Daoy (cell line): ENCODE measurements around the gene WIPF3. TPM values are rescaled to one million over a fixed set of nuclear protein-coding genes. Genes with fewer than 3 reads are reported as not detected.

Source experiments
- DNase-seq: peaks from one replicate; pipeline ENCODE4 v3.0.0-alpha.2; 2015; ENCODE audit warnings: low read depth
- total RNA-seq: library from RNA; depleted of rRNA; stranded (reverse); fragments of >200 nt; shearing (Covaris generic); gene quantifications from 2 replicates; pipeline ENCODE4 v1.2.3, GENCODE V29; 2014

The WIPF3 gene
- total RNA-seq, 1 experiment from 2014 or later: not detected

DNA sequence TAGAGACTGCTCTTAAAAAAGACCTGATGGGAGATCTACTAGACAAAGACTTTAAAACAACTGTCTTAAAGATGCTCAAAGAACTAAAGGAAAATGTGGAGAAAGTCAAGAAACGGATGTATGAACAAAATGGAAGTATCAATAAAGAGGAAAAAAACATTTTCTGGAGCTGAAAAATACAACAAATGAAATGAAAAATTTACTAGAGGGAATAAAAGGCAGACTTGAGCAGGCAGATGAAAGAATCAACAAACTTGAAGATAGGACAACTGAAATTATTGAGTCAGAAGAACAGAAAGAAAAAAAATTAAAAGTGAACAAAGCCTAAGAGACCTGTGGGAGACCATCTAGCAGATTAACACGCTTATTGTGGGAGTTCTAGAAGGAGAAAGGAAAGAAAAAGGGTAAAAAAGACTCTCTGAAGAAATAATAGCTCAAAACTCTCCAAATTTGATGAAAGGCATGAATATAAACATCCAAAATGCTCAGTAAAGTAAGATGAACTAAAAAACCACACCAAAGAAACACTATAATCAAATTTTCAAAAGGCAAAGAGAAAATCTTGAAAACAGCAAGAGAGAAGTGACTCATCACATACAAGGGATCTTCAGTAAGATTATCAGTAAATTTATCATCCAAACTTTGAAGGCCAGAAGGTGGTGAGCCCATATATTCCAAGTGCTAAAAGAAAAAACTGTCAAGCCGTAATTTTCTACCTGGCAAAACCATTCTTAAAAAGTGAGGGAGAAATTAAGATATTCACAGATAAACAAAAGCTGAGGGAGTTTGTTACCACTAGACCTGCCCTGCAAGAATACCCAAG is 100.1 kb downstream of the WIPF3 start:
- no peak for DNase-seq

DNA sequence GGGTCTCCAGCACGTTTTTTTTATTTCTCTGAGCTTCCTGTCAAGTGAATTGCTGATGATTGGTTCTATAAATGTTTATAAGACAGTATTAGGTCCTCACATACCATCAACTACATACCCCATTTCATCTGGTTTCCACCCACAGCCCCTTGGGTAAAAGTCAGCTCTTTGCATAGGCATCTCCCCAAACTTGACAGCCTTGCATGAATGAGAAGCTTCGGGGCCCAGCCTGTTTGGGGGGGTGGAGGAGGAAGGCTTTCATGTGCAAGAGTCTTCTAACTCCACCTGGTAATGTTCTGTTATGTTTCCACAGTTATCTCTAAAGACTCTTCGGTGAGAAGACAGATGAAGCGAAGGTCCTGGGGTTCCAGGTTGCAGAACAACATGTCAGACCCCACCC is 107.9 kb downstream of the WIPF3 start:
- no peak for DNase-seq

DNA sequence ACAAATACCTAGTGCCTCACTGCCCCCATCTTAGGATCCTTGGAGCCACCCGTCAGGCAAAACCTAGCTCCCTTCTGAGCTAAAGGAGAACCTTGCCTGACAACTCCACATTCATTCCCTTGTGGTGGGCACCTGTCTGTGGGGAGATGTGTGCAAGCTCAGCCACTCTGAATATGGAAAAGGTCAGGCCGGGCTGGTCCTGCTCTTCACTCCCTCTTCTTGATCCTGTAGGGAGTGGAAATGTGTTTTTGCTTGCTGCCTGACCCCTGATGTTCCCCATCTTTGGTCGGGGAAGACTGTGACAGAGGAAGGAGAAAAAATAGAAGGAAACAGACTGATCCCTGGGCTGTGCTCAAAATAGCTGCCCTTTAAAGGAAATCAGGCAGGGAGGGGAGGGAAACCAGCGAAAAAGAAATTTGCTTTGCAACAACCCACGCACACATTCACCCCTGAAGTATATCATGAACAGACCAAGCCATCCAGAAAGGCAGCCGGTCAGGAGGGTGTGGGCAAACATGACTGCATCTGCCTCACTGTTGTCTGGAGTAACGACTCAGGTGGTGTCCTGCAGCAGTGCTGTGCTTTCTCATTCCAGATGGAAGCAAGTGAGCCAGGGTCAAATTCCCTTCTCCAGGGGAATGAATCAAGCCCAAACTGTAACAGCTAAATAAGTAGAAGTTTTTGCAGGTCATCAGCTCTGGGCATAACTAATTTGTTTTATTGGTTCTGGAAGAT is 109.3 kb downstream of the WIPF3 start:
- DNase-seq: no peak

DNA sequence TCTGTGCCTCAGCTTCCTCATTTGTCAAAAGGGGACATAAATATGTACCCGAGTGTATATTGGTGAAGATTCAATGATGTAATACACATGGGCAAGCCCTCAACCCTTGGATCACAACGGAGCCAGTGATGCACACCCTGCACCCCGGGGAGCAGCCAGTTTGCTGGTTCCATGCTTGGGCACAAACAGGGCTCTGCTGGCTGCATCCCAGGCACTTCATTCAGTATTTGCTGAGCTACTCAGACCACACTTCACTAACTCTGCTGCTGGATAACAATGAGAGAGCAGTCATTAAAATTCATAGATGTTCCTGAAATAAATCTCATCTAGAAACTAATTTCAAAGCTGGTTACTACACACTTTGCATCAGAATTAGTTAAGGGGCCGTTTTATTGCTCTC is 111.3 kb downstream of the WIPF3 start:
- DNase-seq: no peak

DNA sequence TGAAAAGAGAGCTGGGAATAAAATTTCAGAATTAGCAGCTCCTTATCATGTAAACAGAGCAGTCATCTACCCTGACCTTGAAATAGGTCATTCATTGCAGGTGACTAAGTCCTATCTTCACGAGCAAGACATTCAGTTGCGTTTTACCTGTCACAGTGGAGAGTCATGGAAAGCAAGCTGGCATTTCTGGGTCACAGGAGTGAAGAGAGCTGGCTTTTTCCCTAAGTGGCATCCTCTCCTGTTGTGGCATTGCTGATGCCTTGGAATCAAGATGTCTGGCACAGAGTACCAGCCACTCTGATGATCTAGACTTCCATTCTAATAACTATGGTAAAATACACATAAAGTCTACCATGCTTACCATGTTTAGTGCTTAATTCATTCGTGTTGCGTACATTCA is 112.5 kb downstream of the WIPF3 start:
- no peak for DNase-seq

- no peak for DNase-seq
Measured at GRCh38 chr7:29919790-29920189, 113.5 kb downstream of the WIPF3 start.

DNA sequence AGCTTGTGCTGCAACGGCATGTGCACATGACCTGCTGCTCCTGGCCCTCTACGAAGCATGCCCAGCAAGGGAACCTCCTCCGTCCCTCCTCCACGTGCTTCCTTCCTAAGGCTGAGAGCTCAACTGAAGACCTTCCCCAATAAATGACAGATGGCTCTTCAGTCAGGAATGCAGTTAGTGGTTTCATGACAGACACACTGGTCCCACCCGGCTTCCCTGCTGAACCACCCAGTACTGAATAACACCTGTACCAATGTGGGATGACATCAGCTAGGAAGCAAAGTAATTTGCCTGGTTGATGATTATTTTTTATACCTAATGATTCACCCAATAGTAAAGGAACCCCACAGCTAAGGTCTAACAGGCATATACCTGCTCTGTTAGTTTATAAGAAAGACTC is 114.2 kb downstream of the WIPF3 start:
- DNase-seq: no peak

DNA sequence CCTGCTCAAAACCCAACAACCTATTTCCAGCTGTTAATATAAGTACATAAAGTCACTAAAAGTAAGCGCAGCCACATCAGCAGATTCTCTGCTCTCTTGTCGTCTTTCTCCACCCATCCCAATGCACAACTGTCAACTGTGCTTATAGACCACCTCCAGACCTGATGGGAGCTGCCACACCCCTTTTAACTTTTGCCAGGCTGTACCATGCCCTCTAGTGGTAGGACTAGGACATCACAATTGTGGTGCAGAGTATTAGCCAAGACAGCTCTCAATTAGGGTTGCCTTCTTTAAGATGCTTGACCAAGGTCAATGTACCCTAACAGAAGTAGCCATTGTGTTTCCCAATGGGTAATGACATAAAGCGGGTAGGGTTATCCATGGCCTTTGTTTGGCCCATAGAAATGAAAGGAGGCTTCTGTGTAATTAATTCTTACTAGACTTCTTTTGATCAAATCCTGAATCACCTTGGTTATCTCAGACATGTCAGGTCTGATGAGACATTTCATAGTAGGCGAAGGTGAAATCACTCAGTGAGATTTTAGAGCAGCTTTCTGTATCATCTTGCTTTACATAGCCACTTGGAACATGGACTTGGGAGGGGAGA is 115.2 kb downstream of the WIPF3 start:
- DNase-seq: peak; percentile 77

DNA sequence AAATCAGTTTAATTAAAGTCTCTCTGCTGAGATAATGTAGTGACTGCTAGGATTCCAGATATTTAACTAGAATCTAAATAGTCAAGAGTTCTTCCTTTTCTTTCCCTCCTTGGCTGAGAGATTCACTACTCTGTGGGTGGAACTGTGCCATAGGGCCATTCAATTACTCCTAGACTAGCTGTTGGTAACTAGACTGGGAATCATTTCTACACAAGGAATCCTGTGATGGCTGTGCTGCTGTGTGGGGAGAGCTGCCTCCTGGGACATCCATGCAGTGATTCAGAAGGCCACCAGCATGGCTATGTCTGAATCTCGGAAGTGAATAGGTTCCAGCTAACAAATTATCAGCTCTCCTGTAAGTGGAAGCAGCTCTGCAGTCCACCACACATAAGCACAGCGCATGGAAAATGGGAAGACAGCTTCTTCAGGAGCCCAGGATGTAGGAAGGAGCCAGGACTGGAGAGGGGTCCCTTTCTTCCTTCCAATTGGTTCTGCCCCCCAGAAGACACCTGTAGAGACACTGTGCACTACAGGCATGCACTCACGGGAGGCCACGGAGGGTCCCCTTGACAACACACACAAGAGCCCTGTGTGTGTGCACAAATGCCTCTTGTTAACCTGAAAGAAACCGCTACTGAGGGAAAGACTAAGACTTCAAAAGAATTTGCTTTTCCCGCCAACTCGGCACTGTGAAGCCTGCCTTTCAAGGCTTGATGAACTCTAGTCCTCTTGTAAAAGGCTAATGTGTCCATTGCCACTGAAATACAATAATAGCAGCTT is 116.8 kb downstream of the WIPF3 start:
- no peak for DNase-seq

DNA sequence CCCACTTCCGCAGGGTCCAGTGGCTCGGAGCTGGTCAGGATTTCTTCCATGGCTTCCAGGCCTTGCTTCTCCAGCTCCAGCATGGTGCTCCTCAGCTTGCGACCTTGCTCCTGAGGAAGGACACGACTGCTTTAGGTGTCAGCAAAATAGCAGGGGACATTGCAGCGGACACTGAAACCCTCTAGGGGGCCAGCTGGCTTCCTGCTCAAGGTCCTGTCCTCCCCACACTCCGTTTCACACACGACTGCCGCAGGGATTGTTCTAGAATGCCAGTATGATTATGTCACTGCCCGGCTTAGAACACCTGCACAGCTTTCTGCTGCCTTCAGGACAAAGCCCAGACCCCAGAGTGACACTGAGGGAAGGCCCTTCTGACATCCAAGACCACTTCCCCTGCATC is 117.7 kb downstream of the WIPF3 start:
- no peak for DNase-seq

DNA sequence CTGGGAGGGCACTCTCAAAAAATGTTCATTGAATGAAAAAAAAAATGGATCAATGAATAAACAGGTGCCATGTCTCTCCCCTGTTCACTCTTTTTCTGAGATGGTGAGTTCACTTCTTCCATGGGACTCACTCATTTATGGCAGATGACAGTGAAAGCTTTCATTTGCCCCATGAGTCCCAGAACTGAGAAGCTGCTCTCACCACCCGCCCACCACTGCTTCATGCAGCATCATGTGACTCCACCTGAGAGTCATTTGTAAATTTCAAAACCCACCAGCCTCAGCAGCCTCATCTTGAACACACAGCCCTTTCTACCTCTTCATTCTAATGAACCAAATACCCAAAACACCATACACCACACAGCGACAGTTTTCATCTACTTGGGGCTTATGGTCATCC is 118.4 kb downstream of the WIPF3 start:
- DNase-seq: no peak

- no peak for DNase-seq
Measured at GRCh38 chr7:29926216-29926615, 119.9 kb downstream of the WIPF3 start.

- no peak for DNase-seq
Measured at GRCh38 chr7:29926741-29927140, 120.4 kb downstream of the WIPF3 start.

DNA sequence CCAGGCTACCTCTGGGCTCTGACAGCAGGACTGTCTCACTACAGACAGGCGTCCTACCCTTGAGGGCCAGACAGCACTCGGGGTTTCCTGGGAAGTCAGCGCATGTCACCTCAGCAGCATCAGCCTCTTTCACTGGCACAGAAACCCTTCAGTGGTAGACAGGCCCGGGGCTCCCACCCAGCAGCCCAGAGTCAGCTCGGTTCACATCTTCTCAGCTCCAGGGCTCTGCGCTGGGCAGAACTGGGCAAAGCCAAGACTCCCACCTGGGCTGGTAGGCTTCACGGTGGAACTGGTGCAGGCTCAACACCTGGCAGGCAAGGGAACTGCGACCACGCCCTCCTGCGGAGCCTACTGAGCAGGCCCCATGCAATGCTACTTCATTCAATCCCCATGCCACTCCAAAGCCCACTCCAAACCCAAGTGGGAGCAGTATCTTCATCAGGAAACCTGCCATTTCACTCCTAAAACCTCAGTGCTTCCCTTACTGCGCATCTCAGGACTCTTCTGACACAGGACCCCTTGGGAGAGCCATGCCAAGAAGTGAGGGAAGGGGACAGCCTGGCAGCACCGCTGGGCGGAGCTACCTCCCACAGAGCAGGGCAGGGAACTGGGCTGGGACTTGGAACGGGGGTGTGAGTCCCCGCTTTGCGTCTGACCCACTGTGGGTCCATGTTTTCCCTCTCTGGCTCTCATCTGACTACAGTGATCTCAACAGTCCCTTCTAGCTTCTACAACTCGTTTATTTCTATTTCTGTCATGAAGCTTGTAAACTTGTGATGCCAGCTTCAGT is 122.9 kb downstream of the WIPF3 start:
- DNase-seq: no peak

DNA sequence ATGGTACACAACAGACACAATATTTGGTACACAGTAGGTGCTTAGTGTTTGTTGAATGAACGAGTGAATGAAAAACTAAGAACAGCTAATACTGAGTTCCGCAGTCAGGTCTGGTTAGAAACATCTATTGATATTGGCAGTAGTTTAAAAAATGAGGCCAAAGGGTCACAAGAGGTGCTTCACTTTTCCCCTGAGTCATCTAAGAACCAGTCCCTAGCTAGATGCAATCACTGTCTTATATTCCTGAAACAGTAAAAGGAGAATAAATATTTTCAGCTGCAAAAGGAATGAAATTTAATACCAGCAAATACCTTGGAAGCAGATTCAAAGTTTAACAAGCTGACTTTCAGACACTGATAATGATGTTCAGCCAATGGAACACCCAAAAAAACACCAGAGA is 128.8 kb downstream of the WIPF3 start:
- DNase-seq: no peak

GRCh38 chr7:29937132-29937531 is 130.8 kb downstream of the WIPF3 start:
- DNase-seq: no peak

- DNase-seq: no peak
Measured at GRCh38 chr7:29940199-29940598, 133.9 kb downstream of the WIPF3 start.

DNA sequence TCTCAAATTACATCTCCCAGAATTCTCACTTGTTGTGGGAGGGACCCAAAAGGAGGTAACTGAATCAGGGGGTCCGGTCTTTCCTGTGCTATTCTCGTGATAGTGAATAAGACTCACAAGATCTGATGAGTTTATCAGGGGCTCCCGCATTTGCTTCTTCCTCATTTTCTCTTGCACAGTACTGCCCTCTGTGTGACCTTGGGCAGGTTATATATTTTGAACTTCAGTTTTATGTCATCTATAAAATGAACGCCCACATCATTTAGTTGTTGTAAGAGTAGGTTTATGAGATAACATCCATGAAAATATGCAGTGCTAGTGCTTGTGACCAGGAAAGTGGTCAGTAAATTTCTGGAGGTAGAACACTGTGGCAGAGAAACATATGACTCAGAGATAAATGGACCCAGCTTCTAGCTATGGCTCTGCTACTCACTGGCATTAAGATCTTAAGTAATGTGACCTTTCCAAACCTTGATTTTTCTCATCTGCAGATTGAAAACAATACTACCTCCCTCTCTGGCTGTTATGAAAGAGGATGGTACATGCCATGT is 139.0 kb downstream of the WIPF3 start:
- DNase-seq: no peak

- peak; percentile 40 for DNase-seq
Measured at GRCh38 chr7:29946428-29947186, 140.3 kb downstream of the WIPF3 start.

DNA sequence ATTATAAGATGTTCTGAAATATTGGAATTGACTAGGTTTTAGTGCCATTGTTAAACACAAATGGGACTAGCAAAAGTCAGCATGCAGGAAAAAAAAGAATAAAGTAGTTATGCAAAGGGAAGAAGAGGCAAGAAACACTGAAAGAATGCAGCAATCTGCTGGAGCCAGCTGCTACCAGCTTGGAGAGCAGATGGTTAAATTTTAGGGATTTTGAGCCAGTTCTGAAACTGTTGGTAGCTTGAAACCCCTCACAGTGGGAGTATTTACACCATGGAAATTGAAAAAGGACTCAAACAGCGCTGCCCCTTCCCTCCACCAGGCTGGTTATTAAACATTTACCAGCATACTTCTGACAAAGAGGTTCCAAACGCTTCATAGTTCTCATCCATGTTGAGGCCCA is 142.3 kb downstream of the WIPF3 start:
- no peak for DNase-seq
